Epithelial cell of proximal tubule (primary cell): ENCODE measurements around the gene CTXN3. TPM values are rescaled to one million over a fixed set of nuclear protein-coding genes. Genes with fewer than 3 reads are reported as not detected.

ENCODE experiments used
- DNase-seq: peaks from one replicate; pipeline ENCODE4 v3.0.0-alpha.2; 2011; ENCODE audit warnings: low read depth
- H3K4me3 ChIP-seq: 2 replicates; pipeline ENCODE4 v1.5.1; 2011; ENCODE audit warnings: low read depth, mild to moderate bottlenecking, low read length
- total RNA-seq: library from RNA; depleted of rRNA; stranded (reverse); fragments of >200 nt; gene quantifications from 2 replicates; pipeline ENCODE4 v1.2.3, GENCODE V29; 2015
- TF ChIP-seq, protein P1 (sequence below): conservative IDR thresholded peaks from 2 replicates; pipeline ENCODE4 v1.5.1; 2012; ENCODE audit warnings: low read depth, mild to moderate bottlenecking, low read length

Gene CTXN3
- total RNA-seq, 1 donor from 2014 or later, result not detected

DNA sequence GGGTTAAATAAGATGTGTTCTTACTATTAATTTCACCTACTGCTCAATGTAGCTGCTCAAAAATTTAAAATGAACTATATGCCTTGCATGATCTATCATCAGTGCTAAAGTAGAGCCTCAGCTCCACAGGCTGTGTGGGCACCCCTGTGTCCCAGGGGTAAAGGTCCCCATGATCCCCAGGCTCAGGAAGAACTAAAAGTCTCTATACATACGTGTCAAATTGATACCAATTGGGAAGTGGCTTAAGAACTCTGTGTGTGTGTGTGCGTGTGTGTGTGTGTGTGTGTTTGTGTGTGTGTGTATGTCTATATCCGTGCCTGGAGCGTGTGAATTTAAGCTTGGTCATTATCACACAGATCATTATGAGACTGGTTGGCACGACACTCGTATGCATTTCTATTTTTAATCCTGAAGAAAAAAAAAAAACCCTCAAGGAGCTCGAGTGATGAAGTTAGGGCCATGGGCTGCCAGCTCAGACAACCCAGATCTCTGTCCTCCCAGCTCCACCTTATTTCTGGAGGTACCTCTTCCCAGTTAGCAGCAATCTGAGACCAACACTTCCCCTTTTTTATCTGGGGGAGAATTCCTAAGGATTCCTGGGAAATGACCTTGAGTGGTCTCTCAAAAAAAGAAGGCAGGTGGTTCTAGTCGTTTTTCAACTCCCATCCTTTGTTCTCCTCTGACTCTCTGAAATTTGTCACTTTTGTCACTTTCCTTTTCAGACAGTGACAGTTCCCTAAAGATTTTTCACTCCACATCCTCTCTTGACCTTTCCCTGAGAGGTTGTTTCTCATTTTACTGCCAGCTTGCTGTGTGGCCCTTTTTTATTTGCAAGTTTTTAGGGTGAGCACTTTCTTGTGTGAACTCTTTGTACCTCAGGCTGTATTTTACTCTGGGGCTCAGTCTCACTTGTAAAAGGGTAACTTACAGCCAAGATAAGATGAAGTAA is 45.7 kb upstream of the CTXN3 start:
- H3K4me3 ChIP-seq, result no peak overlapping the region
- no peak for DNase-seq
- TF ChIP-seq, protein P1, sequence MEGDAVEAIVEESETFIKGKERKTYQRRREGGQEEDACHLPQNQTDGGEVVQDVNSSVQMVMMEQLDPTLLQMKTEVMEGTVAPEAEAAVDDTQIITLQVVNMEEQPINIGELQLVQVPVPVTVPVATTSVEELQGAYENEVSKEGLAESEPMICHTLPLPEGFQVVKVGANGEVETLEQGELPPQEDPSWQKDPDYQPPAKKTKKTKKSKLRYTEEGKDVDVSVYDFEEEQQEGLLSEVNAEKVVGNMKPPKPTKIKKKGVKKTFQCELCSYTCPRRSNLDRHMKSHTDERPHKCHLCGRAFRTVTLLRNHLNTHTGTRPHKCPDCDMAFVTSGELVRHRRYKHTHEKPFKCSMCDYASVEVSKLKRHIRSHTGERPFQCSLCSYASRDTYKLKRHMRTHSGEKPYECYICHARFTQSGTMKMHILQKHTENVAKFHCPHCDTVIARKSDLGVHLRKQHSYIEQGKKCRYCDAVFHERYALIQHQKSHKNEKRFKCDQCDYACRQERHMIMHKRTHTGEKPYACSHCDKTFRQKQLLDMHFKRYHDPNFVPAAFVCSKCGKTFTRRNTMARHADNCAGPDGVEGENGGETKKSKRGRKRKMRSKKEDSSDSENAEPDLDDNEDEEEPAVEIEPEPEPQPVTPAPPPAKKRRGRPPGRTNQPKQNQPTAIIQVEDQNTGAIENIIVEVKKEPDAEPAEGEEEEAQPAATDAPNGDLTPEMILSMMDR, result no peak

DNA sequence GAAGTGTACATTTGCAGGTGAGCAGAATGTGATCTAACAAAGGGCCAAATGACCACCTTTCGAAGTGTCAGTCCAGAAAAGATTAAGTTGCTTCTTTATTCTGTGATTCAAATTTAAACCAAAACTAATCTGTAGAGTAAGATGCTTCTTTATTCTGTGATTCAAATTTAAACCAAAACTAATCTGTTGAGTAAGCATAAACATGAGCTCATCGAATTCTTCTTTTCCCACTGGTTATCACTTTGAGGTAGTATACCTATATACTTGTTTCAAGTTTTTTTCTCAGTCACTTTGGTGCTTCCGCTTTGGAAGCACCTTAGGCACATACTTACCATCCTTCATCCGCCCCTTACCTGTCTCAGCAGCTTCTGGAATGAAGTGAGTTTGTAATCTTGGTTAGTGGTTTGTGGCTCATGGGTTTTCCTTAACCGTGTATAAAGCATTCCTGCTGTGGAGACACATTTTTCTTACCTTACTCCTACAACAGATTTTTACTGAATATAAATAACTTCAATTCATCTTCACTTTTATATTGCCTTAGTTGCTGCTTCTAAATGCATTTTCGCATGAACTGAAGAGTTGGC is 40.7 kb upstream of the CTXN3 start:
- no peak for DNase-seq
- TF ChIP-seq, protein P1, result no peak
- H3K4me3 ChIP-seq, result no peak overlapping the region

GRCh38 chr5:127609011-127609410 is 39.9 kb upstream of the CTXN3 start:
- DNase-seq, result no peak
- H3K4me3 ChIP-seq, result no peak overlapping the region
- TF ChIP-seq, protein P1, result no peak

GRCh38 chr5:127609957-127610356 is 38.9 kb upstream of the CTXN3 start:
- no peak for DNase-seq
- no peak overlapping the region for H3K4me3 ChIP-seq
- TF ChIP-seq, protein P1, result no peak

DNA sequence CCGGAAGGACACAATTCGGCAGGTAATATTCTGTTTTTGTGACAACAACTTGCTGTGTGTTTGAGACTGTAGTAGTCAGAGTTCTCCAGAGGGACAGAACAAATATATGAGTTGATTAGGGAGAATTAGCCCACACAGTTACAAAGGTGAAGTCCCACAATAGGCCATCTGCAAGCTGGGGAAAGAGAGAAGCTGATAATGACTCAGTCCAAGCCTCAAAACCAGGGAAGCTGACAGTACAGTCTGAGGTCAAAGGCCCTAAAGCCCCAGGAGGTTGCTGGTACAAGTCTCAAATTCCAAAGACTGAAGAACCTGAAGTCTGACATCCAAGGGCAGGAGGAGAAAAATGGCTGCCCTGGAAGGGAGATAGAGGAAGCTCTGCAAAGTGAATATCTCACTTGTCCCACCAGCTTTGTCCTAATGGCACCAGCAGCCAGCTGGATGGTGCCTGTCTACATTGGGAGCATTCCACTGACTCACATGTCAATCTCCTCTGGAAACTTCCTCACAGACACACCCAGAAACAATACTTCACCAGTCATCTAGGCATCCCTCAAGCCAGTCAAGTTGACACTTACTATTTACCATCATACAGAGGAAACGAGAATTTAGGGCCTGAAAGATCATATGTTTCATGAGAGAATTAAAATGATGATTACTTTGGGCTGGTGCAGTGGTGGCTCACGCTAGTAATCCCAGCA is 36.3 kb upstream of the CTXN3 start:
- no peak for DNase-seq
- TF ChIP-seq, protein P1, result no peak
- no peak overlapping the region for H3K4me3 ChIP-seq

GRCh38 chr5:127615916-127616315 is 33.0 kb upstream of the CTXN3 start:
- H3K4me3 ChIP-seq, result no peak overlapping the region
- no peak for DNase-seq
- TF ChIP-seq, protein P1, result no peak
